ENCODE data around the gene QPCTL. TPM values are rescaled to one million over a fixed set of nuclear protein-coding genes. Genes with fewer than 3 reads are reported as not detected.

The QPCTL gene
- total and polyA plus RNA-seq, 9 of the 15 experiments (the other 6 are each of a cell fraction or from before 2014, with no cell fraction given) = 0.99 to 31.3 (median 12.7) TPM

- CTCF ChIA-PET (ENCODE audit: low intra/inter-chr PET ratio) = no interaction called here
- WGBS (ENCODE audit: insufficient coverage, low coverage, missing lambda C conversion rate) = 67% methylated on average over 3 of the region's 3 CpGs
- BruUV-seq (replicated peaks) = no TSS peak
- Histone ChIP-seq H3K9ac (ENCODE audit: insufficient read depth in 1 of 2, low read depth in 2 of 2, low read length in 2 of 2) (no peak overlapping the region), H3K36me3 (ENCODE audit: control insufficient read depth, insufficient read depth, low read length) (no peaks in the 10 kb centered on the region), H3K27ac (ENCODE audit: extremely low read depth, low read depth, low read length) (no peak overlapping the region), H3K4me1 (replicated peaks in 1 of 2; ENCODE audit: control insufficient read depth in 2 of 2, insufficient read depth in 2 of 2, low read length in 2 of 2) (peaks cover 4 to 11% of the 10 kb centered on the region in 2 experiments; a peak in 3 of 5 replicates), H4K20me1 (replicated peaks; ENCODE audit: control insufficient read depth, insufficient read depth, low read length) (no peaks in the 10 kb centered on the region), H2AFZ (ENCODE audit: low read depth, low read length) (no peak overlapping the region), H3K27me3 (ENCODE audit: control insufficient read depth in 2 of 2, insufficient read depth in 2 of 2, low read length in 2 of 2) (no peaks in the 10 kb centered on the region), H3K4me3 (no peak overlapping the region), H3K4me2 (ENCODE audit: insufficient read depth, low read length) (no peak overlapping the region), H3K9me3 (replicated peaks; ENCODE audit: control insufficient read depth, insufficient read depth, low read depth, low read length) (no peaks in the 10 kb centered on the region), H3K9me1 (ENCODE audit: control insufficient read depth, insufficient read depth, low read length) (no peaks in the 10 kb centered on the region), H3K79me2 (ENCODE audit: control insufficient read depth, insufficient read depth, low read length) (no peaks in the 10 kb centered on the region)
- intact Hi-C loops (cut with micrococcal nuclease) = no loop called here
- DNase-seq (ENCODE audit: extremely low read depth in 1 of 4, low spot score in 3 of 4) (no peak), ATAC-seq (no peak), FAIRE-seq (no peak)
- TF ChIP-seq ARID3A (IDR thresholded peaks at IDR 0.05; ENCODE audit: borderline replicate concordance, low read depth, low read length) (no peak), ZNF583 (CRISPR knock-in tag; IDR thresholded peaks at IDR 0.05) (no peak), HDAC3 (IDR thresholded peaks at IDR 0.05; ENCODE audit: borderline replicate concordance, partially characterized antibody) (no peak), ZNF57 (CRISPR knock-in tag; IDR thresholded peaks at IDR 0.05) (no peak), SIN3A (IDR thresholded peaks at IDR 0.05; ENCODE audit: borderline replicate concordance in 2 of 2, control insufficient read depth in 1 of 2, low read depth in 2 of 2, low read length in 2 of 2) (no peak), ATF6 (CRISPR knock-in tag; IDR thresholded peaks at IDR 0.05) (no peak), RB1 (IDR thresholded peaks at IDR 0.05; ENCODE audit: low read depth) (no peak), KDM1A (IDR thresholded peaks at IDR 0.05) (0 out of 4 replicates have a peak, but pooled peaks of 1 of the 2 experiments have one; percentile 13), SP1 (CRISPR knock-in tag; IDR thresholded peaks at IDR 0.05) (no peak), NR3C1 (CRISPR knock-in tag; IDR thresholded peaks at IDR 0.05) (no peak), ZNF280B (CRISPR knock-in tag; IDR thresholded peaks at IDR 0.05) (no peak), ADNP (tag; IDR thresholded peaks at IDR 0.05) (no peak), HIVEP1 (CRISPR knock-in tag; IDR thresholded peaks at IDR 0.05) (no peak), POLR2A (conservative IDR thresholded peaks at IDR 0.05) (no peak), ARID1B (IDR thresholded peaks at IDR 0.05) (no peak), BCOR (IDR thresholded peaks at IDR 0.05) (peak; percentile 63; the same call in 1 of the 2 replicates), ZFP36 (IDR thresholded peaks at IDR 0.05; ENCODE audit: low read depth, low read length, partially characterized antibody) (no peak), ZNF12 (CRISPR knock-in tag; IDR thresholded peaks at IDR 0.05) (no peak), HNRNPL (IDR thresholded peaks at IDR 0.05; ENCODE audit: low read depth, low read length) (no peak), TEAD1 (CRISPR knock-in tag; IDR thresholded peaks at IDR 0.05) (no peak), RBM25 (IDR thresholded peaks at IDR 0.05; ENCODE audit: low read depth, low read length, severe bottlenecking) (peak; percentile 83)
- in situ Hi-C loops (cut with MboI) = no loop called here
- POLR2A ChIA-PET = no interaction called here
Measured at GRCh38 chr19:45655073-45655472, 37.4 kb upstream of the QPCTL start.

Measured in K562 (cell line).